ENCODE measurements around the gene TENM4. TPM values are rescaled to one million over a fixed set of nuclear protein-coding genes. Genes with fewer than 3 reads are reported as not detected.

TENM4 gene
- total and polyA plus RNA-seq, 4 donors, result 0.02 to 0.33 (median 0.14) TPM

DNA sequence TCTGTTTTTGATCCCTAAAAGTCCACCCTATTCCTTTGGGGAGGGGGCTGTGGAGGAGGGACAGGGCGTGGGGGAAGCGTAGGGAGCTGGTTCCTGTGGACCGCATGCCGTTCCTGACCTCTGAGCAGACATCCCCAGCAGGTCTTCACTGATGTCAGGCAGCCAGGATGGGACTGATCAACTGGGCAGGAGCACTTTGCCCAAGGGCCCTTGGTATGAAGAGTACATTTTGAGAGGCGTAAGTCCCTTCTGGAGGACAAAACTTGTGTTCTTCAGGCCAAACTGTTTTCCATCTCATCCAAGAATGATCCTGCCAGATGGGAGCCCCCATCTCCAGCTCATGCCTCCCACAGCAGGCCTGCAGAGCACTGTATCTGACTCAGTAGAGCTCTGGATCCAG is 785.3 kb downstream of the TENM4 start:
- Histone ChIP-seq H3K4me3 (ENCODE audit: low read depth in 1 of 3, low read length in 3 of 3) (no peak overlapping the region), H3K27me3 (ENCODE audit: control insufficient read depth in 4 of 4, insufficient read depth in 4 of 4, low read length in 3 of 4) (no peaks in the 10 kb centered on the region), H3K9me3 (ENCODE audit: control insufficient read depth in 4 of 4, low read length in 3 of 4) (no peaks in the 10 kb centered on the region), H3K9ac (ENCODE audit: low read depth in 1 of 2, low read length in 2 of 2) (no peak overlapping the region), H3K36me3 (ENCODE audit: control insufficient read depth in 4 of 4, insufficient read depth in 3 of 4, low read depth in 1 of 4, low read length in 3 of 4) (no peaks in the 10 kb centered on the region), H3K27ac (ENCODE audit: low read depth in 1 of 2, low read length in 2 of 2) (no peak overlapping the region), H3K4me1 (ENCODE audit: control insufficient read depth in 4 of 4, insufficient read depth in 4 of 4, low read length in 3 of 4) (peaks cover 0 to 5% (median 1%) of the 10 kb centered on the region in 4 donors)
- DNase-seq (ENCODE audit: low spot score), result no peak
- no peak for TF ChIP-seq JUND (IDR thresholded peaks at IDR 0.05)
- no peak for TF ChIP-seq RAD21 (IDR thresholded peaks at IDR 0.05)
- no peak for TF ChIP-seq GABPA (IDR thresholded peaks at IDR 0.05 in 1 of 2, conservative IDR thresholded peaks at IDR 0.05 in 1 of 2)
- no peak for TF ChIP-seq RXRA (IDR thresholded peaks at IDR 0.05)
- no peak for TF ChIP-seq EGR1 (IDR thresholded peaks at IDR 0.05; ENCODE audit: low read depth in 2 of 2)
- TF ChIP-seq FOXA2 (IDR thresholded peaks at IDR 0.05), result no peak
- TF ChIP-seq FOXA1 (IDR thresholded peaks at IDR 0.05), result no peak
- TF ChIP-seq, protein P1, sequence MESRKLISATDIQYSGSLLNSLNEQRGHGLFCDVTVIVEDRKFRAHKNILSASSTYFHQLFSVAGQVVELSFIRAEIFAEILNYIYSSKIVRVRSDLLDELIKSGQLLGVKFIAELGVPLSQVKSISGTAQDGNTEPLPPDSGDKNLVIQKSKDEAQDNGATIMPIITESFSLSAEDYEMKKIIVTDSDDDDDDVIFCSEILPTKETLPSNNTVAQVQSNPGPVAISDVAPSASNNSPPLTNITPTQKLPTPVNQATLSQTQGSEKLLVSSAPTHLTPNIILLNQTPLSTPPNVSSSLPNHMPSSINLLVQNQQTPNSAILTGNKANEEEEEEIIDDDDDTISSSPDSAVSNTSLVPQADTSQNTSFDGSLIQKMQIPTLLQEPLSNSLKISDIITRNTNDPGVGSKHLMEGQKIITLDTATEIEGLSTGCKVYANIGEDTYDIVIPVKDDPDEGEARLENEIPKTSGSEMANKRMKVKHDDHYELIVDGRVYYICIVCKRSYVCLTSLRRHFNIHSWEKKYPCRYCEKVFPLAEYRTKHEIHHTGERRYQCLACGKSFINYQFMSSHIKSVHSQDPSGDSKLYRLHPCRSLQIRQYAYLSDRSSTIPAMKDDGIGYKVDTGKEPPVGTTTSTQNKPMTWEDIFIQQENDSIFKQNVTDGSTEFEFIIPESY (IDR thresholded peaks at IDR 0.05), result no peak
- TF ChIP-seq, protein P2, sequence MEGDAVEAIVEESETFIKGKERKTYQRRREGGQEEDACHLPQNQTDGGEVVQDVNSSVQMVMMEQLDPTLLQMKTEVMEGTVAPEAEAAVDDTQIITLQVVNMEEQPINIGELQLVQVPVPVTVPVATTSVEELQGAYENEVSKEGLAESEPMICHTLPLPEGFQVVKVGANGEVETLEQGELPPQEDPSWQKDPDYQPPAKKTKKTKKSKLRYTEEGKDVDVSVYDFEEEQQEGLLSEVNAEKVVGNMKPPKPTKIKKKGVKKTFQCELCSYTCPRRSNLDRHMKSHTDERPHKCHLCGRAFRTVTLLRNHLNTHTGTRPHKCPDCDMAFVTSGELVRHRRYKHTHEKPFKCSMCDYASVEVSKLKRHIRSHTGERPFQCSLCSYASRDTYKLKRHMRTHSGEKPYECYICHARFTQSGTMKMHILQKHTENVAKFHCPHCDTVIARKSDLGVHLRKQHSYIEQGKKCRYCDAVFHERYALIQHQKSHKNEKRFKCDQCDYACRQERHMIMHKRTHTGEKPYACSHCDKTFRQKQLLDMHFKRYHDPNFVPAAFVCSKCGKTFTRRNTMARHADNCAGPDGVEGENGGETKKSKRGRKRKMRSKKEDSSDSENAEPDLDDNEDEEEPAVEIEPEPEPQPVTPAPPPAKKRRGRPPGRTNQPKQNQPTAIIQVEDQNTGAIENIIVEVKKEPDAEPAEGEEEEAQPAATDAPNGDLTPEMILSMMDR (IDR thresholded peaks at IDR 0.05; ENCODE audit: low read depth, low read length, missing input control), result no peak
- TF ChIP-seq NR2F2 (IDR thresholded peaks at IDR 0.05), result no peak
- TF ChIP-seq, protein P3, sequence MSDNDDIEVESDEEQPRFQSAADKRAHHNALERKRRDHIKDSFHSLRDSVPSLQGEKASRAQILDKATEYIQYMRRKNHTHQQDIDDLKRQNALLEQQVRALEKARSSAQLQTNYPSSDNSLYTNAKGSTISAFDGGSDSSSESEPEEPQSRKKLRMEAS (IDR thresholded peaks at IDR 0.05), result no peak
- no peak for TF ChIP-seq TAF1 (conservative IDR thresholded peaks at IDR 0.05)
- TF ChIP-seq, protein P4, sequence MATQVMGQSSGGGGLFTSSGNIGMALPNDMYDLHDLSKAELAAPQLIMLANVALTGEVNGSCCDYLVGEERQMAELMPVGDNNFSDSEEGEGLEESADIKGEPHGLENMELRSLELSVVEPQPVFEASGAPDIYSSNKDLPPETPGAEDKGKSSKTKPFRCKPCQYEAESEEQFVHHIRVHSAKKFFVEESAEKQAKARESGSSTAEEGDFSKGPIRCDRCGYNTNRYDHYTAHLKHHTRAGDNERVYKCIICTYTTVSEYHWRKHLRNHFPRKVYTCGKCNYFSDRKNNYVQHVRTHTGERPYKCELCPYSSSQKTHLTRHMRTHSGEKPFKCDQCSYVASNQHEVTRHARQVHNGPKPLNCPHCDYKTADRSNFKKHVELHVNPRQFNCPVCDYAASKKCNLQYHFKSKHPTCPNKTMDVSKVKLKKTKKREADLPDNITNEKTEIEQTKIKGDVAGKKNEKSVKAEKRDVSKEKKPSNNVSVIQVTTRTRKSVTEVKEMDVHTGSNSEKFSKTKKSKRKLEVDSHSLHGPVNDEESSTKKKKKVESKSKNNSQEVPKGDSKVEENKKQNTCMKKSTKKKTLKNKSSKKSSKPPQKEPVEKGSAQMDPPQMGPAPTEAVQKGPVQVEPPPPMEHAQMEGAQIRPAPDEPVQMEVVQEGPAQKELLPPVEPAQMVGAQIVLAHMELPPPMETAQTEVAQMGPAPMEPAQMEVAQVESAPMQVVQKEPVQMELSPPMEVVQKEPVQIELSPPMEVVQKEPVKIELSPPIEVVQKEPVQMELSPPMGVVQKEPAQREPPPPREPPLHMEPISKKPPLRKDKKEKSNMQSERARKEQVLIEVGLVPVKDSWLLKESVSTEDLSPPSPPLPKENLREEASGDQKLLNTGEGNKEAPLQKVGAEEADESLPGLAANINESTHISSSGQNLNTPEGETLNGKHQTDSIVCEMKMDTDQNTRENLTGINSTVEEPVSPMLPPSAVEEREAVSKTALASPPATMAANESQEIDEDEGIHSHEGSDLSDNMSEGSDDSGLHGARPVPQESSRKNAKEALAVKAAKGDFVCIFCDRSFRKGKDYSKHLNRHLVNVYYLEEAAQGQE (IDR thresholded peaks at IDR 0.05), result no peak
- no peak for TF ChIP-seq HNF4G (IDR thresholded peaks at IDR 0.05)
- no peak for TF ChIP-seq YY1 (IDR thresholded peaks at IDR 0.05)
- TF ChIP-seq, protein P5, sequence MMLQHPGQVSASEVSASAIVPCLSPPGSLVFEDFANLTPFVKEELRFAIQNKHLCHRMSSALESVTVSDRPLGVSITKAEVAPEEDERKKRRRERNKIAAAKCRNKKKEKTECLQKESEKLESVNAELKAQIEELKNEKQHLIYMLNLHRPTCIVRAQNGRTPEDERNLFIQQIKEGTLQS (IDR thresholded peaks at IDR 0.05), result no peak
- no peak for TF ChIP-seq HNF4A (conservative IDR thresholded peaks at IDR 0.05)
- TF ChIP-seq SP1 (IDR thresholded peaks at IDR 0.05), result no peak
- WGBS, result 93% methylated on average over 5 of the region's 5 CpGs
